Endometrium (tissue), 2 donors: ENCODE results near the gene PPA1.
"Not testable (repeated sequence)": the region's sequence is repeated elsewhere in the genome, so short reads cannot be mapped to it uniquely, and the experiment has no call there.

ENCODE experiments used
- FAIRE-seq: peaks from 2 replicates; lab custom pipeline; 2012; peaks lifted over from hg19 to GRCh38; lab: Jason Lieb, UNC
- donor health status: control.
- donor health status: control.

Gene PPA1

DNA sequence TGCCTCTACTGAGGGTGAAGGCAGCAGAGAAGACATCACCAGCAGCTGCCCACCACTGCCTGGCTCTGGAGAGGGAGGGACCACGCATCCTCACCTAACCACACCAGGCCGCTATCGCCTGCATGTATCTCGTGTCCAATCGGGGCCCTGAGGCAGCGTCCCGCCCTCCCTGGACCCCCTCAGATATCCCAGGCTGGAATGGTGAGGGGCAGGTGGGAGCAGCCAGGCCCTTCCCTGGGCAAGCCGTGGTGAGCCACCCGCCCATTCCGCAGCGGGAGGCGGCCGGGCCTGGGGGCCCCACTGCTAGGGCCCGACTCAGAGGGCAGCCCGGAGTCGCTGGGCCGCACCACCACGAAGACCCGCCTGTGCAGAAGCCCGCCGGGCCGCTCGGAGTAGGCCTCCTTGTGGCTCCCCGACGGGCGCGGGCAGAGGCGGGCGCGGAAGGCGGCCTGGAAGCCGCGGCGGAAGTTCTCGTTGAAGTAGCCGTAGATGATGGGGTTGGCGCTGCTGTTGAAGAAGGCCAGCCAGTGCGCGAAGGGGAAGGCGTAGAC is 21.6 kb upstream of the PPA1 start:
- no peak for FAIRE-seq

DNA sequence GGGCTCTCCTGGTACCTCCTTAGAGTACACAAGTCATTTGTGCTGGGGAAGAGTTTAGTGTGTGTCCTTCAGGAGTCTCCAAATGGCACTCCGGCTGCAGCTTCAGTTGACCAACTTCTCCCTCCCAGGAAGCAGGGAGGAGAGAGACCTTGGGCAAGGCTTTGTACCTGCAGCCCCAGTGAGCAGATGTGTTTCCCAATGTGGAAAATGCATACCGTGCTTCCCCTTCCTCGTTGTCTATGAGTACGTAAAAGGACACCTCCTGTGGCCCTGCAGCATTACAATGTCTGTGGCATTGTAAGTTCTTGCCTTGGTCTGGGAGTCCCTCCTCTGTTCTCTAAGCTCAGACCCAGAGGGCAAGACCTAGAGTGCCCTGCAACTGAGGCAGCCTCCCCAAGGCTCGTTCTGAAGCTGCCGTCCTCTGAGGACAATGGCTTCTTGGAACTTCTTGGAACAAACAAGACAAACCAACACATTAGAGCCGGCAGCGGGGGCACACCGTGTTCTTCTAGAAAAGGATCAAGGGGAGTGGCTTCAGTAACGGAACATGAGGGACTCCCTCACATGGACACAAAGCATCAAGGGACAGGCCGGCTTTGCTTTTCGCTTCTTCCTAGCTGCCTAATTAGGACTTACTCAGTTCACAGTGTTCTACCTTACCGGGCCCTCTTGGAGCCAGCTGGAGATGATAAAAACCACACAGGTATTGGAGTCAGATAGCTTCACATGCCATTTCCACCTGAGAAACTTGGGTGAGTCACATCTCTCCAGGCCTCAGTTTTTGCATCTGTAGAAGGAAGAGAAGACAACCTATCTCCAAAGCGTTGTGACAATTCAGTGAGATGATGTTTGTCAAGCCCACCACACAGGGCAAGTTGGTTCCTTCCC is 20.9 kb upstream of the PPA1 start:
- FAIRE-seq, result no peak

DNA sequence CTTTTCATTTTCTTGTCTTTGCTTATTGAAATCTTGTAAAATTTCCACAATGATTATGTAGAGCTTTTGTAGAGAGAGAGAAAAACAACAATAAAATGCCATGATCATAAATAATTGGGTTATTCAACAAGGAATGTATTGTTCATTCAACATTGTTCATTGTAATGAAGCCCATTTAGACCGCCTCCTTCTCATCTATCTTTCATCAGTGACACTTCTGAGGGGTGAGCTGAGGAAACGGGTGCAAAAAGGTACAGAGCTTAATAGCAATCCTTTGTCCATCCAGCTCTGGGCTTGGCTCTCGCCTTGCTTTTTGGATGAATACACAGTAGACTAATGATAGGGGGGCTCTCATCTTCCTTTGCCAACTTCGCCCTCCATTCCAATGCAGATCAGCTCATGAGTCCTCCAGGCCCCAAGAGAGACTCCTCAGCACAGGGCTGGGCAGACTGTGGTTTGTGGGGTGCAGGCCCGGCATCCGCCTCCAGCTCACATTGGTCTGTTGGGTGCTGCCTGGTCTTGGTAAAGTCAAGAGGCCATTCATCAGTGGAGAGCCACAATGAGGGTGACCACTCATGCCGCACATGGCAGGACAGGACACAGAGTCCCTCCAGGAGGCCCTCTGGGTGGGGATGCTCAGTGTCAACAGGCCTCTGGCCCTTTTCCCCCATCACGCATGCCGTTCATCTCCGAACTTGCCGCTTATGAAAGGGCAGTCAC is 17.9 kb upstream of the PPA1 start:
- FAIRE-seq, result no peak

DNA sequence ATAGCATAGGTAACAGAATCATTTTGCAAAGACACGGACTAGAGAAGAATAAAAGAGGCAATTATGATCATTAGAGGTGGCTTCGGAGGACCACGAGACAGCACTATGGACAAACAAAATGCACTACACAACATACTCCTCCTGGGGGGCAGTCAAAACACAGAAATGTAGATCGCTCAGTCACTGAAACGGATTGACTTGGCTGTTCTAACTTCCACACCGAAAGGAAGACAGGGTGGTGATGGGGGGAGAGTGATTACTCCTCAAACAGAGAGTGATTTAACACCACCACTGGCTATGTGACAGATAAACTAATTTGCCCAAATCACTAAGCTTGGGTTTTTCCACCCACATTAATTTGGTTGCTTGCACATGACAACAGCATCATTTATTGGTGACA is 14.1 kb upstream of the PPA1 start:
- FAIRE-seq, result no peak

DNA sequence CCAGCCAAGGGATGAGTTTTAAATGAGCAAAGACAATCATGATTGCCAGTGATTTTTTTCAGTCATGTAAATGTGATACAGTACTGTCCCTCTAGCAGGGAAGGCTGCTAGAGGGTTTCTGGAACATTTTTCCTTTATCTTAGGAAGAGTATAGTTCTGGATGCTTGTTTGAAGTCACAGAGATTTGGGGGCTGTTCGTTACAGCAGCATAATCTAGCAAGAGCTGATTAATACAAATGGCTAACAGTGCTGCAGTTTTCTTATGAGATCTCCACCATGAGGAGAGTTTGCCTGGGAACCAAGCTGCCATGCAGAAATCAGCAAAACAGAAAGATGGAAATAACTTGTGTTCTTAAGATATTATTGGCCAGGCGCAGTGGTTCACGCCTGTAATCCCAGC is 7.9 kb upstream of the PPA1 start:
- no peak for FAIRE-seq

DNA sequence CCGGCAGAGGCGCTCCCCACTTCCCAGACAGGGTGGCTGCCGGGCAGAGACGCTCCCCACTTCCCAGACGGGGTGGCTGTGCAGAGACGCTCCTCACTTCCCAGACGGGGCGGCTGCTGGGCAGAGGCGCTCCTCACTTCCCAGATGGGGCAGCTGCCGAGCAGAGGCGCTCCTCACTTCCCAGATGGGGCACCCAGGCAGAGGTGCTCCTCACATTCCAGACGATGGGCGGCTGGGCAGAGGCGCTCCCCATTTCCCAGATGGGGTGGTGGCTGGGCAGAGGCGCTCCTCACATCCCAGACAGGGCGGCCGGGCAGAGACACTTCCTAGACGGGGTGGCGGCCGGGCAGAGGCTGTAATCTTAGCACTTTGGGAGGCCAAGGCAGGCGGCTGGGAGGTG is 6.8 kb upstream of the PPA1 start:
- FAIRE-seq, result not testable (repeated sequence)

DNA sequence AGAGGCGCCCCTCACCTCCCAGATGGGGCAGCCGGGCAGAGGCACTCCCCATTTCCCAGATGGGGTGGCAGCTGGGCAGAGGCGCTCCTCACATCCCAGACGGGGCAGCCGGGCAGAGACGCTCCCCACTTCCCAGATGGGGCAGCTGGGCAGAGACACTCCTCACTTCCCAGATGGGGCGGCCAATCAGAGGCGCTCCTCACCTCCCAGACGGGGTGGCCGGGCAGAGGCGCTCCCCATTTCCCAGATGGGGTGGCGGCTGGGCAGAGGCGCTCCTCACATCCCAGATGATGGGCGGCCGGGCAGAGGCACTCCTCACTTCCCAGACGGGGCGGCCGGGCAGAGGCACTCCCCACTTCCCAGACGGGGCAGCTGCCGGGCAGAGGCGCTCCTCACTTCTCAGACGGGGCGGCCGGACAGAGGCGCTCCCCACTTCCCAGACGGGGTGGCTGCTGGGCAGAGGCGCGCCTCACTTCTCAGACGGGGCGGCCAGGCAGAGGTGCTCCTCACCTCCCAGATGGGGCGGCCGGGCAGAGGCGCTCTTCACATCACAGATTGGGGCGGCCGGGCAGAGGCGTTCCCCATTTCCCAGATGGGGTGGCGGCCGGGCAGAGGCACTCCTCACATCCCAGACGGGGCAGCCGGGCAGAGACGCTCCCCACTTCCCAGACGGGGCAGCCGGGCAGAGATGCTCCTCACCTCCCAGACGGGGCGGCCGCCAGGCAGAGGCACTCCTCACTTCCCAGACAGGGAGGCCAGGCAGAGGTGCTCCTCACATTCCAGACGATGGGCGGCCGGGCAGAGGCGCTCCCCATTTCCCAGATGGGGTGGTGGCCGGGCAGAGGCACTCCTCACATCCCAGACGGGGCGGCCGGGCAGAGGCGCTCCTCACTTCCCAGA is 6.1 kb upstream of the PPA1 start:
- FAIRE-seq, result not testable (repeated sequence)

DNA sequence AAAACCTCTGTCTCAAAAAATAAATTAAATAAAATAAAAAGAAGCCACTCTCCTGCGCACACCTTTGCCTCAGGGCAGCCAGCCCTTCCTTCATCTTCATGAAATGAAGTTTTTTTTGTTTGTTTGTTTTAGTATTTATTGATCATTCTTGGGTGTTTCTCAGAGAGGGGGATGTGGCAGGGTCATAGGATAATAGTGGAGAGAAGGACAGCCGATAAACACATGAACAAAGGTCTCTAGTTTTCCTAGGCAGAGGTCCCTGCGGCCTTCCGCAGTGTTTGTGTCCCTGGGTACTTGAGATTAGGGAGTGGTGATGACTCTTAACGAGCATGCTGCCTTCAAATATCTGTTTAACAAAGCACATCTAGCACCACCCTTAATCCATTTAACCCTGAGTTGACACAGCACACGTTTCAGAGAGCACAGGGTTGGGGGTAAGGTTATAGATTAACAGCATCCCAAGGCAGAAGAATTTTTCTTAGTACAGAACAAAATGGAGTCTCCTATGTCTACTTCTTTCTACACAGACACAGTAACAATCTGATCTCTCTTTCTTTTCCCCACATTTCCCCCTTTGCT is 4.8 kb upstream of the PPA1 start:
- FAIRE-seq, result not testable (repeated sequence)

DNA sequence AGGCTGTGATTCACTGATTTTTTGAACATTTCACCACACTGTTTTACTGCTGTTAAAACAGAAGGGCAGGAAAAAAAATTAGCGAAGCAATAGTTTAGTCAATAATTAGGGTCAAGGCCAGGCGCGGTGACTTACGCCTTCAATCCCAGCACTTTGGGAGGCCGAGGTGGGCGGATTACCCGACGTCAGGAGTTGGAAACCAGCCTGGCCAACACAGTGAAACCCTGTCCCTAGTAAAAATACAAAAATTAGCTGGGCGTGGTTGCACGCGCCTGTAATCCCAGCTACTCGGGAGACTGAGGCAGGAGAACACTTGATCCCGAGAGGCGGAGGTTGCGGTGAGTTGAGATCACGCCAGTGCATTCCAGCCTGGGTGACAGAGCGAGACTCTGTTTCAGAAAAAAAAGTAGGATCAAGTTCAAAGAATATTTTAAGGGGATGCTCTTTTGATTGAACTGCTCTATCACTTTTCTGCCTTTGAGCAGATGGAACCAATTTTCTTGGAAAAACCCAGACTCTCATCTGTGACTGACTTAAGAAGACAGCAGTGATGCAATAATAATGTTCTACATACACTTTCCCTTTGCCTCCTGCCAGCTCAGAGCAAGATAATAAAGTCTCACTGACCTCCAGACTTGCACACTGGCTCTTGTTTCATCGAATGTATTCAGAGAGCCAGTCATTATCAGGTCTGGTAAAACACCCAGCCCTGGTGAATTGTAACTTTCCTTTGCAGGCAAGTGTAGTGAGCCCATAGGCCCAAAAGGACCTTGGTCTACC is 1.6 kb upstream of the PPA1 start:
- FAIRE-seq, result no peak

DNA sequence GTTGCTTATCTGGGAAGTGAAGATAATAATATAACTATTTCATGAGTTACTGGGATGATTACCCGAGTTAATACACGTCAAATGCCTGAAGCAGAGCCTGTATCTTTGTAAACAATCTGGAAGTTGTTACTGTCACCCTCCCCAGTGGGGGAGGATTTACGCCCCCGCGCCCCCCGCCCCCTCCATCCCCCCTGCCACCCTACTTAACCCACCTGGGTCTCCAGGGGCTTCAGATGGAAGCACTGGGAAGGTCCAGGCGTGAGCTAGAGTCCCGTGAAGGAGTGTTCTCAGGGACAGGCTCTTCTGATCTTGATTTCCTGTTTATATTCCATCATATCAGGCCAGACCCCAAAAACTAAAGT is 691 bp upstream of the PPA1 start:
- no peak for FAIRE-seq

DNA sequence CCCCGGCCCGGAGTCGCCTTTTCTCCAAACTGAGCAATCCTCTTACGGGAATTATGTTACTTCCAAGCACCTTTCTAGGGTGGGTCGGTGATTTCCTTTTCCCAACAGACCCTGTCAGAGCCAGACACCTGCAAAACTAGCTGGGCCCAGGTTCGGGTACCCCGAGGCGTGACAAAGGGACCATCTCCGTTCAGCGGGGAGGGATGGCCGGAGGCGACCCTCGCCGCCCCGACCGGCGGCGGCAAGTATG is 445 bp downstream of the PPA1 start:
- no peak for FAIRE-seq

DNA sequence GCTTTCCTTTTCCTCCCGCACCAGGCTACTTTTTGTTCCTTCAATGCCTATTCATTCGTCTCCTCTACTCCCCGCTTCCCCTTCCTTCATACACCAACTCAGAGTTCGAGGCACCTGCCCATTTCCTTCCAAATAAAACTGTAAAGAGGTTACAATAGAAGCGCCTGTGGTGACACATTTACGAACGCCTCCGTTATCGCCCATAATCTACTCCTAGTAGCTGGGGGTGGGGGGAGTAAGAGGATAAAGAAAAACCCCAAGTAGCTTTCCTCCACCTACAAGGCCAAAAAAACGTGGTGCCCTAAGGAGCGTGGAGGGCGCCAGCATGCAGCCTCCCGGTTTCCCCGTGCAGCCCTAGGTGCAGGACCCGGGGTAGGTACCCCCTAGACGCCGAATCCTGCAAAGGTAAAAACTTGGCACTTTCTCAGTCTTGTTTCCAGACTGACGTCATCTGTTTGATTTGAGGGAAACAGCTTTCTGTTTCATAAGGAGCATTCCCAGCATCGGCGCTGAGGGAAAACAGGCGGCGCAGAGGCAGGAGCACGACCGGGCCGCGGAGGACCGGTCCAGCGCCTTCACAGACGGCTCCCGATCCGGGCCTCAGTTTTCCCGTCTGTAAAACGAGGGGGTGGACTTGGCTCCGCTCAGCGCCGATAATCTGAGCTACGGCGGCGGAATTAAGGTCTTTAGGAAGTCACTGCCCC is 922 bp downstream of the PPA1 start:
- no peak for FAIRE-seq

DNA sequence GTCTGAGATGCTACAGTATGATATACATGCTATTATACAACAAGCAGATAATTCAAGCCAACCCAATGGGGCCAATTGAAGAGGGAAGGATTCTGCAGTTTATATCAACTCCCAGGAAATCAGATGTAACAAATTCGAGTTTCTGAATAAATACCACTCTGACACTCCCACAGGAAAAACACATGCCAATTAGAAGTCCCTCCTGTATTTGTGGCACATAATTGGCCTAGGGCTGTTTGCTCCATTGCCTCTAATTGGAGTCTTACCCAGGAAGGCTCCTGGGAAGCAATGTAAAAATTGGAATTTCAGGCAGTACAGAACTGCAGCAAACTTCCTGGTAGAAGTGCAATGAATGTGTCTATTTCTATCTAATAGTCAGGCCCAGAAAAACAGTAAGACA is 4.7 kb downstream of the PPA1 start:
- no peak for FAIRE-seq

DNA sequence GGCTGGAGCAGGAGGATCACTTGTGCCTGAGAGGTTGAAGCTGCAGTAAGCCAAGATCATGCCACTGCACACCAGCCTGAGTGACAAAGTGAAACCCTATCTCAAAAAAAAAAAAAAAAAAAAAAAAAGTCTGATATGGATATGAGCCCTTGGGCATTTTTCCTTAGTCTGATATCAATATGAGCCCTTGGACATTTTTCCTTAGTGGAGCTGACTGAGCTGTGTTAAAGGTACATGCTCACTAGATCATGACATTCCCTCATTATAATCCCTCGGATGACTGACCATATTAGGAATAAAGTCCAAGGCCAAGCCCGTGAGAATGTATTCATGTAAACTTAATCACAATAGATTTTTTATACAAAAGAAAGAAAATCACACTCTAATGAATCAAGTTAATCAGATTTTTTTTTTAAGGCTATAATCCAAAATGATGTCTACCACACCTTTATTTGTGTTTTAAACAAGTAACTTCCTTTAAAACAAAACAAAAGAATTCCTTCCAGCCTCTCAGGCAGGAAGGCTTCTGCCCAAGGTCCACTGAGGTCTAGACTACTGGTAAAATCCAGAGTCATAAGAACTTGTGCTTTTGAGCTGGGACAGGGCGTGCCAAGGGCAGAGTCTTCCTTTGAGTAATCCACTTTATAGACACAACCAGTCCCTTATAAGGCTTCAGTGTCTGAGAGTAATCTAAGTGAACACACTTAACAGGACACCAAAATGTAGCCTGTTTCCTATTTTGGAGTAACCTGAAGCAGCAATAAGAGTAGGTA is 5.5 kb downstream of the PPA1 start:
- FAIRE-seq, result no peak

DNA sequence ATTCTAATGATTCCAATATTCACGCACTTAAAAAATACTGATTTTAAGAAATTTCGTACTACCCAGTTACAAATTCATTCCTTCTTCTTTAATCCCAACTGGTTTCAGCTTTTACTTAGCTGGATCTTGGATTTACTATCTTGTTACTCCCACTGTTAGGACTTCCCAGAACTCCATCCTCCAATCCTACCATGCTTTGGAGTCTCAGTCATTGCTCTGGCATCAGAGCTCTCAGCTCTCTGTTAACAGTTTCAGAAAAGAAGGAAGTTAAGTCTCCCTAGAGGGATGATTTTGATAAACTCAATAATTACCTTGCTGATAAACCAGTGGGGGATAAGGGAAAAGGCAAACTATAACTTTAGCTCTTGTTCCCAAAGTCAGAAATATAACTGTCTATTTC is 9.5 kb downstream of the PPA1 start:
- no peak for FAIRE-seq

DNA sequence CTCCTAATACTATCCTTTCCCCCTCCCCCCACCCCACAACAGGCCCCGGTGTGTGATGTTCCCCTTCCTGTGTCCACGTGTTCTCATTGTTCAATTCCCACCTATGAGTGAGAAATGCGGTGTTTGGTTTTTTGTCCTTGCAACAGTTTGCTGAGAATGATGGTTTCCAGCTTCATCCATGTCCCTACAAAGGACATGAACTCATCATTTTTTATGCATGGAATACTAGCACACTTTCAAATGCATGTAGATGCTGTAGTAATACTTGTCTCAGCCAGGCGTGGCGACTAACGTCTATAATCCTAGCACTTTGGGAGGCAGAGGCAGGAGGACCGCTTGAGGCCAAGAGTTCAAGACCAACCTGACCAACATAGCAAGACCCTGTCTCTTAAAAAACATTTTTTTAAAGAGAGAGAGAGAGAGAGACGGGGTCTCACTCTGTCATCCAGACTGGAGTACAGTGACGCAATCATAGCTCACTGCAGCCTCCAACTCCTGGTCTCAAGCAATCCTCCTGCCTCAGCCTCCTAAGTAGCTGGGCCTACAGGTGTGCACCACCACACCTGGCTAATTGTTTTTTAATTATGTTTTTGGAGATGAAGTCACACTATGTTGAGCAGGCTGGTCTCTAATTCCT is 10.3 kb downstream of the PPA1 start:
- FAIRE-seq, result not testable (repeated sequence)

DNA sequence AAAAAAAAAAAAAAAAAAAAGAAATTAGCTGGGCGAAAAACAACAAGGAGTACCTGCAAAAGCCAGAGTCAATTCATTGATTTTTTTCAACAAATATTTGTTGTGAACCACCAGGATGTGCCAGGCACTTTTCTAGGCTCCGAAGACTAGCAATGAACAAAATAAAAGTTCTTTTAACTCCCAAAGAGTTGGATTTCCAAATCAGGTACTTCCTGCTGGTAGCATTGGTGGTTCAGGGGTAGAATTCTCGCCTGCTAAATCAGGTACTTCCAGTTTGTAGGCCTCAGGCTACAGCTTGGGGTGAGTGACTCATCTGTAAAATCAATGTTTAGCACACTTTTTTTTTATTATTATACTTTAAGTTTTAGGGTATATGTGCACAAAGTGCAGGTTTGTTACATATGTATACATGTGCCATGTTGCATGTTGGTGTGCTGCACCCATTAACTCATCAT is 10.9 kb downstream of the PPA1 start:
- FAIRE-seq, result no peak

DNA sequence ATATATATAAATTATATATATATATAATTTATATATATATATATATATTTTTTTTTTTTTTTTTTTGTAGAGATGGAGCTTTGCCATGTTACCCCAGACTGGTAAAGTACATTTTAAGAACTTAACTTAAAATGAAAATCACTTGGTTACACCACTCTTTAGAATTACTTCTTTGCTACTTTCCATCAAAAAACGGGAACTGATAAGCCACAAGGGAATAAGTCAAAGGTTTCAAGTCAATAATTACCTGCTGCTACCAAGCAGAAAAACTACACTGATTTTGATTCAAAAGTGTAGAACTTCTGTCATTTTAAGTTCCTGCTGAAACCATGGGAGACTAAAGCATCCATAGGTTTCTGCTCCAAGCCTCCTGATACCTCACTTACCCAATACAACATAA is 12.2 kb downstream of the PPA1 start:
- no peak for FAIRE-seq

DNA sequence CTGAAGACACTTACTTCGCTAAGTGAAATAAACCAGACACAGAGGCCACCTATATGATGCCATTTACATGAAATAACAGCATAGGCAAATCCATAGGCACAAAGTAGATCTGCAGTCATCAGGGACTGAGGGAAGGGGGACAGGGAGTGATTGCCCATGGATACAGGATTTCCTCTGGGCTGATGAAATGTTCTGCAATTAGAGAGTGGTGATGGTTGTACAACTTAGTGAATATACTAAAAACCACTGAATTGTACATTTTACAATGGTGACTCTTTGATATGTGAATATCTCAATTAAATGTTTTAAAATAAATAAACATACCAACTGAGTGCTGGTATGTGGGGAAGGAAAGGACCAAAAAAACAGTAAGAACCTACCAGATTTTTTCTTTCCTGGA is 20.4 kb downstream of the PPA1 start:
- FAIRE-seq, result no peak
